HG02623 (cell line): ENCODE data around the gene PRKG1.
A peak's percentile ranks its signal among the peaks of the same experiment; 100 is the strongest.

ENCODE experiments used
- ATAC-seq: cut with Tn5 transposase; IDR thresholded peaks from one replicate; pipeline ENCODE4 v1.9.1; 2021; ENCODE audit warnings: moderate library complexity; ENCODE audit not compliant: unreplicated experiment

PRKG1 gene

GRCh38 chr10:51951601-51952000, 877.3 kb downstream of the PRKG1 start:
- ATAC-seq: no peak

- ATAC-seq: no peak
Measured at GRCh38 chr10:51952056-51952455, 877.8 kb downstream of the PRKG1 start.

GRCh38 chr10:51955696-51956095, 881.4 kb downstream of the PRKG1 start:
- no peak for ATAC-seq

- ATAC-seq: no peak
Measured at GRCh38 chr10:51956822-51957221, 882.5 kb downstream of the PRKG1 start.

GRCh38 chr10:51960494-51960895, 886.2 kb downstream of the PRKG1 start:
- peak; percentile 67 for ATAC-seq

- no peak for ATAC-seq
Measured at GRCh38 chr10:51961401-51961800, 887.1 kb downstream of the PRKG1 start.

- ATAC-seq: no peak
Measured at GRCh38 chr10:51964630-51965029, 890.3 kb downstream of the PRKG1 start.

GRCh38 chr10:51965451-51965850, 891.2 kb downstream of the PRKG1 start:
- no peak for ATAC-seq

- ATAC-seq: no peak
Measured at GRCh38 chr10:51972733-51973346, 898.6 kb downstream of the PRKG1 start.

GRCh38 chr10:51980752-51981151, 906.5 kb downstream of the PRKG1 start:
- ATAC-seq: no peak

- no peak for ATAC-seq
Measured at GRCh38 chr10:51981731-51982130, 907.4 kb downstream of the PRKG1 start.

- ATAC-seq: no peak
Measured at GRCh38 chr10:51983481-51983880, 909.2 kb downstream of the PRKG1 start.

GRCh38 chr10:51985336-51985735, 911.0 kb downstream of the PRKG1 start:
- no peak for ATAC-seq

- no peak for ATAC-seq
Measured at GRCh38 chr10:51986516-51986915, 912.2 kb downstream of the PRKG1 start.

GRCh38 chr10:51993475-51993874, 919.2 kb downstream of the PRKG1 start:
- ATAC-seq: no peak

- ATAC-seq: no peak
Measured at GRCh38 chr10:51999096-51999495, 924.8 kb downstream of the PRKG1 start.

GRCh38 chr10:52004342-52004949, 930.2 kb downstream of the PRKG1 start:
- ATAC-seq: no peak

- no peak for ATAC-seq
Measured at GRCh38 chr10:52007091-52007490, 932.8 kb downstream of the PRKG1 start.

- ATAC-seq: no peak
Measured at GRCh38 chr10:52011118-52011517, 936.8 kb downstream of the PRKG1 start.

- ATAC-seq: no peak
Measured at GRCh38 chr10:52019077-52019555, 944.8 kb downstream of the PRKG1 start.

- ATAC-seq: no peak
Measured at GRCh38 chr10:52019656-52020055, 945.4 kb downstream of the PRKG1 start.

- no peak for ATAC-seq
Measured at GRCh38 chr10:52020173-52020572, 945.9 kb downstream of the PRKG1 start.

- ATAC-seq: no peak
Measured at GRCh38 chr10:52020702-52021101, 946.4 kb downstream of the PRKG1 start.
